Astrocyte (in vitro differentiated cells and primary cell): ENCODE measurements around the gene FAM131C. TPM values are rescaled to one million over a fixed set of nuclear protein-coding genes. Genes with fewer than 3 reads are reported as not detected.

Source experiments
- DNase-seq: peaks from one replicate; pipeline ENCODE4 v3.0.0-alpha.2; 2010; ENCODE audit warnings: low read depth
- FAIRE-seq: peaks from 2 replicates; lab custom pipeline; 2011; peaks lifted over from hg19 to GRCh38; lab: Jason Lieb, UNC
- H2AFZ ChIP-seq: 2 replicates; pipeline ENCODE4 v1.6.0; 2012; ENCODE audit warnings: low read depth, low read length, inconsistent platforms
- H3K27ac ChIP-seq: 2 replicates; pipeline ENCODE4 v1.5.1; 2011; ENCODE audit warnings: low read depth, low read length, inconsistent platforms
- H3K27me3 ChIP-seq: 2 replicates; pipeline ENCODE4 v1.6.0; 2011; ENCODE audit warnings: low read length, inconsistent platforms; ENCODE audit not compliant: insufficient read depth
- H3K36me3 ChIP-seq: 2 replicates; pipeline ENCODE4 v1.5.1; 2011; ENCODE audit warnings: low read length, inconsistent platforms; ENCODE audit not compliant: insufficient read depth
- H3K4me1 ChIP-seq: 2 replicates; pipeline ENCODE4 v1.5.1; 2011; ENCODE audit warnings: low read length, inconsistent platforms; ENCODE audit not compliant: insufficient read depth
- H3K4me2 ChIP-seq: 2 replicates; pipeline ENCODE4 v1.6.0; 2012; ENCODE audit warnings: low read length, inconsistent platforms
- H3K4me3 ChIP-seq: 2 replicates; pipeline ENCODE4 v1.5.1; 2011; ENCODE audit warnings: low read depth, mild to moderate bottlenecking, low read length, inconsistent platforms; ENCODE audit not compliant: insufficient read depth
- H3K79me2 ChIP-seq: 2 replicates; pipeline ENCODE4 v1.6.0; 2012; ENCODE audit warnings: mild to moderate bottlenecking, low read length, inconsistent platforms; ENCODE audit not compliant: insufficient read depth
- H3K9ac ChIP-seq: 2 replicates; pipeline ENCODE4 v1.6.0; 2012; ENCODE audit warnings: mild to moderate bottlenecking, low read length, inconsistent platforms
- H3K9me3 ChIP-seq: 2 replicates; pipeline ENCODE4 v1.5.1; 2012; ENCODE audit warnings: low read depth, mild to moderate bottlenecking, low read length, inconsistent platforms; ENCODE audit not compliant: insufficient read depth
- H4K20me1 ChIP-seq: 2 replicates; pipeline ENCODE4 v1.6.0; 2012; ENCODE audit warnings: low read length, inconsistent platforms; ENCODE audit not compliant: insufficient read depth
- H3K27ac Mint-ChIP-seq: one replicate; pipeline ENCODE4 v1.8.0; 2021; ENCODE audit warnings: mild to moderate bottlenecking, mixed read lengths; ENCODE audit not compliant: unreplicated experiment
- H3K27me3 Mint-ChIP-seq: one replicate; pipeline ENCODE4 v1.8.0; 2021; ENCODE audit warnings: low read depth, mixed read lengths; ENCODE audit not compliant: unreplicated experiment
- H3K36me3 Mint-ChIP-seq: one replicate; pipeline ENCODE4 v1.8.0; 2021; ENCODE audit warnings: low read depth, mixed read lengths; ENCODE audit not compliant: unreplicated experiment
- H3K4me1 Mint-ChIP-seq: one replicate; pipeline ENCODE4 v1.8.0; 2021; ENCODE audit warnings: low read depth, mixed read lengths; ENCODE audit not compliant: unreplicated experiment
- H3K4me3 Mint-ChIP-seq: one replicate; pipeline ENCODE4 v1.8.0; 2021; ENCODE audit warnings: mild to moderate bottlenecking, moderate library complexity, mixed read lengths; ENCODE audit not compliant: unreplicated experiment
- H3K9me3 Mint-ChIP-seq: one replicate; pipeline ENCODE4 v1.8.0; 2021; ENCODE audit warnings: mild to moderate bottlenecking, mixed read lengths; ENCODE audit not compliant: unreplicated experiment
- EZH2 ChIP-seq: IDR thresholded peaks from 2 replicates; pipeline ENCODE4 v1.6.1; 2012; ENCODE audit warnings: mild to moderate bottlenecking, low read length, inconsistent platforms; ENCODE audit not compliant: insufficient read depth
- total RNA-seq: library from RNA; stranded (reverse); gene quantifications from 2 replicates; pipeline ENCODE4 v1.2.1, GENCODE V29; 2021
- TF ChIP-seq, protein P1 (sequence below): IDR thresholded peaks from 2 replicates; pipeline ENCODE4 v1.5.1; 2011; ENCODE audit warnings: low read depth, mild to moderate bottlenecking, inconsistent platforms, low read length, moderate library complexity; ENCODE audit not compliant: insufficient read depth

FAM131C gene
- total RNA-seq, 1 donor from 2014 or later = 0.11 TPM

DNA sequence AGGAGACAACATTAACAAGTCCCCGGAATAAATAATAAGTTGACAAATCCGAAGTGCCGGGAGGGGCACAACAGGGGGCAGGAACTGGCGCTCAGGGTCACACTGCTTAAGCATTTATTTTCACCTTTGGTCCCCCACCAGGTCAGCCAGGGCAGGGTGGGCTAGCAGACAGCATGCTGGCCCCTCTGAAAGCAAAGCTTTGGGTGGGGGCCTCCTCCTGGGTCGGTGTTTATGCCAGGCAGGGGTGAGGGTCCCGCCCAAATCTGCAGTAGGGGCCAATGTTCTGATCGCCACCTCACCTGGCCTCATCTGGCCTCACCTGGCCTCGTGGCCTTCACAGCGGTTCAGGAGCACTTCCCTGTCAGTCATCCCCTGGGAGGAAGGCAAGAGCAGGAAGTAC is 8.2 kb upstream of the FAM131C start:
- H4K20me1 ChIP-seq = no peaks in the 10 kb centered on the region
- FAIRE-seq (no peak), DNase-seq (no peak)

DNA sequence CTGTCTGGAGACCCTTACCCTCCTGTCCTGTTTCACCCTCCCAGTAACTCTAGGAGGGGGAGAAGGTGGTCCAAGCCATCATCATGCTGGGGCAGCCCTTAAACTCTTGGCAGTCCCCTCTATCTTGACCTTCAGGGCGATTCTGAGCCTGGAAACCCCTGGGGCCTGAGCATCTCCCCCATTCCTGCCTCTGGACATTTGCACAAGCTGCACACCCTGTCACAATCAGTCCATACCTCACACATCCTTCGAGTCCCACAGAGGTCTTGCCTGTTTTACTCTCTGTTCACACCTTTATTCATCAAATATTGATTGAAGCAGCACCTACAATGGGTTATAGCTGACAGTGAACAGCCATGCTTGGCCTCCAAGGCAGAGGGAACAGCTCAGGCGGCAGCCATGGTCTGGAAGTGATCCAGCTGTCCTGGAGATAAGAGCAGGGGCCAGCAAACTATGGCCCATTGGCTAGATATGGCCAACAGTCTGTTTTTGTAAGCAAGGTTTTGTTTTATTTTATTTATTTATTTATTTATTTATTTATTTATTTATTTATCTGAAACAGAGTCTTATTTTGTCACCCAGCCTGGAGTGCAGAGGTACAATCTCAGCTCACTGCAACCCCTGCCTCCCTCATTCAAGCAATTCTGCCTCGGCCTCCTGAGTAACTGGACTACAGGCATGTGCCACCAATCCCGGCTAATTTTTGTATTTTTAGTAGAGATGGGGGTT is 7.1 kb upstream of the FAM131C start:
- Histone ChIP-seq H3K4me1 (peaks cover 23% of the 10 kb centered on the region), H3K27me3 (no peaks in the 10 kb centered on the region), H3K27ac (no peak overlapping the region), H3K4me3 (no peak overlapping the region), H2AFZ (no peak overlapping the region), H3K36me3 (no peaks in the 10 kb centered on the region), H3K9me3 (no peaks in the 10 kb centered on the region), H3K9ac (no peak overlapping the region), H4K20me1 (no peaks in the 10 kb centered on the region), H3K79me2 (no peaks in the 10 kb centered on the region), H3K4me2 (no peak overlapping the region)
- Mint-ChIP-seq H3K4me1 (no peaks in the 10 kb centered on the region), H3K27me3 (peaks cover 17% of the 10 kb centered on the region), H3K36me3 (no peaks in the 10 kb centered on the region), H3K4me3 (no peak overlapping the region), H3K27ac (no peak overlapping the region), H3K9me3 (no peaks in the 10 kb centered on the region)
- TF ChIP-seq, protein P1, sequence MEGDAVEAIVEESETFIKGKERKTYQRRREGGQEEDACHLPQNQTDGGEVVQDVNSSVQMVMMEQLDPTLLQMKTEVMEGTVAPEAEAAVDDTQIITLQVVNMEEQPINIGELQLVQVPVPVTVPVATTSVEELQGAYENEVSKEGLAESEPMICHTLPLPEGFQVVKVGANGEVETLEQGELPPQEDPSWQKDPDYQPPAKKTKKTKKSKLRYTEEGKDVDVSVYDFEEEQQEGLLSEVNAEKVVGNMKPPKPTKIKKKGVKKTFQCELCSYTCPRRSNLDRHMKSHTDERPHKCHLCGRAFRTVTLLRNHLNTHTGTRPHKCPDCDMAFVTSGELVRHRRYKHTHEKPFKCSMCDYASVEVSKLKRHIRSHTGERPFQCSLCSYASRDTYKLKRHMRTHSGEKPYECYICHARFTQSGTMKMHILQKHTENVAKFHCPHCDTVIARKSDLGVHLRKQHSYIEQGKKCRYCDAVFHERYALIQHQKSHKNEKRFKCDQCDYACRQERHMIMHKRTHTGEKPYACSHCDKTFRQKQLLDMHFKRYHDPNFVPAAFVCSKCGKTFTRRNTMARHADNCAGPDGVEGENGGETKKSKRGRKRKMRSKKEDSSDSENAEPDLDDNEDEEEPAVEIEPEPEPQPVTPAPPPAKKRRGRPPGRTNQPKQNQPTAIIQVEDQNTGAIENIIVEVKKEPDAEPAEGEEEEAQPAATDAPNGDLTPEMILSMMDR = no peak
- TF ChIP-seq EZH2 = no peak
- FAIRE-seq (no peak), DNase-seq (no peak)

More for the DNA sequence above, 8.2 kb upstream of the FAM131C start:
- H3K9me3 ChIP-seq = no peaks in the 10 kb centered on the region
- no peak overlapping the region for H2AFZ ChIP-seq
- H3K36me3 ChIP-seq = no peaks in the 10 kb centered on the region
- H3K79me2 ChIP-seq = no peaks in the 10 kb centered on the region
- H3K4me1 Mint-ChIP-seq = no peaks in the 10 kb centered on the region
- H3K27ac Mint-ChIP-seq = no peak overlapping the region
- H3K27me3 Mint-ChIP-seq = peaks cover 10% of the 10 kb centered on the region
- no peak for TF ChIP-seq EZH2
- TF ChIP-seq, protein P1 = no peak
- no peaks in the 10 kb centered on the region for H3K36me3 Mint-ChIP-seq
- no peak overlapping the region for H3K27ac ChIP-seq
- peaks cover 13% of the 10 kb centered on the region for H3K4me1 ChIP-seq
- no peak overlapping the region for H3K4me2 ChIP-seq
- no peaks in the 10 kb centered on the region for H3K27me3 ChIP-seq
- H3K9ac ChIP-seq = no peak overlapping the region
- H3K4me3 ChIP-seq = no peak overlapping the region
- H3K9me3 Mint-ChIP-seq = no peaks in the 10 kb centered on the region
- no peak overlapping the region for H3K4me3 Mint-ChIP-seq
